Measurements from ENCODE around the gene OTOA. TPM values are rescaled to one million over a fixed set of nuclear protein-coding genes. Genes with fewer than 3 reads are reported as not detected.
"Not testable (repeated sequence)": the region's sequence is repeated elsewhere in the genome, so short reads cannot be mapped to it uniquely, and the experiment has no call there.

OTOA gene
- total RNA-seq, 2 experiments from 2014 or later: not detected

DNA sequence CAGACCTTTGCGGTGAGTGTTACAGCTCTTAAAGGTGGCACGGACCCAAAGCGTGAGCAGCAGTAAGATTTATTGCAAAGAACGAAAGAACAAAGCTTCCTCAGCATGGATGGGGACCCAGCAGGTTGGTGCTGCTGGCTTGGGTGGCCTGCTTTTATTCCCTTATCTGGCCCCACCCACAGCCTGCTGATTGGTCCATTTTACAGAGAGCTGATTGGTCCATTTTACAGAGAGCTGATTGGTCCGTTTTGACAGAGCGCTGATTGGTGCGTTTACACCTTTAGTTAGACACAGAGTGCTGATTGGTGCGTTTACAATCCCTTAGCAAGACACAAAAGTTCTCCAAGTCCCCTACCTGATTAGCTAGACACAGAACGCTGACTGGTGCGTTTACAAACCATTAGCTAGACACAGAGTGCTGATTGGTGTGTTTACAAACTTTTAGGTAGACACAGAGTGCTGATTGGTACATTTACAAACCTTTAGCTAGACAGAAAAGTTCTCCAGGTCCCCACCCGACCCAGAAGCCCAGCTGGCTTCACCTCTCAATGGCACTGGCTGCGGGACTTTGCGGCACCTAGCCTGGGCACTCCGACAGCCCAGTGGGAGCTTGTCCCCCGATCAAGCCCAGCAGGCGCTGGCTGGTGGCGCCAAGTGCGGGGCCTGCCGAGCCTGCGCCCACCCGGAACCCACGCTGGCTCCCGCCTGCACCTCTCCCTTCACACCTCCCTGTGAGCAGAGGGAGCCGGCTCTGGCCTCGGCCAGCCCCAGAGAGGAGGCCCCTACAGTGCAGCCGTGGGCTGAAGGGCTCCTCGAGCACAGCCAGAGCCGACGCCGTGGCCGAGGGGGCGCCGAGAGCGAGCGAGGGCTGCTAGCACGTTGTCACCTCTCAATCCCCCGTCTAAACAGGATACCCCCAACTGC lies 33.9 kb upstream of the OTOA start:
- H3K27me3 Mint-ChIP-seq (ENCODE audit: low read depth); H3K9me3 Mint-ChIP-seq; DNase-seq; intact Hi-C loops (cut with micrococcal nuclease); H3K4me3 Mint-ChIP-seq; H3K27ac Mint-ChIP-seq: not testable (repeated sequence)
- H3K4me1 Mint-ChIP-seq (ENCODE audit: low read depth): peaks cover 39% of the 10 kb centered on the region
- CTCF ChIA-PET: interaction anchor here (0.8 to 1.6 kb wide), 2 partner anchors 16 to 22 kb away, joined by 3 read pairs; no protein-coding TSS in a partner anchor
- peaks cover 26% of the 10 kb centered on the region for H3K36me3 Mint-ChIP-seq (ENCODE audit: low read depth)

DNA sequence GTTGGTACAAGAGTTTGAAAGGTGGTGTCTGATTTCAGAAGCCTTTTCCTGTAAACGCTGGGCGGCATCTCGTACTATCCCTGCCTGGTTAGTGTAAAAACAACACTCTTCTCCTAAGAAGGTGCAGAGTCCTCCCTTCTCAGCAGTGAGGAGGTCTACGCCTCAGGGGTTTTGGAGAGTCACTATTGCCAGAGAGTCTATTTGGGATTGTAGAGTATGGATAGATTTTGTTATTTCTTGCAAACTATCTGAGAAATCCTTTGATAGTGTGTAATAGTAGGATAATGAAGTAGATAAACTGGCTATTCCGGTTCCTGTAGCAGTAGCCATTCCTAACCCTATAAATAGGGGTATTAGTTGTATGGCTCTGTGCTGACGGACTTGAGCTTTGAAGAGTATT lies 32.9 kb upstream of the OTOA start:
- H3K27ac Mint-ChIP-seq; H3K9me3 Mint-ChIP-seq; H3K4me3 Mint-ChIP-seq; H3K27me3 Mint-ChIP-seq (ENCODE audit: low read depth); DNase-seq; intact Hi-C loops (cut with micrococcal nuclease): not testable (repeated sequence)
- Mint-ChIP-seq H3K36me3 (ENCODE audit: low read depth) (peaks cover 30% of the 10 kb centered on the region), H3K4me1 (ENCODE audit: low read depth) (peaks cover 36% of the 10 kb centered on the region)
- CTCF ChIA-PET: interaction anchor here (1.6 kb wide), 1 partner anchor 23 kb away, joined by 3 read pairs; no protein-coding TSS in a partner anchor

DNA sequence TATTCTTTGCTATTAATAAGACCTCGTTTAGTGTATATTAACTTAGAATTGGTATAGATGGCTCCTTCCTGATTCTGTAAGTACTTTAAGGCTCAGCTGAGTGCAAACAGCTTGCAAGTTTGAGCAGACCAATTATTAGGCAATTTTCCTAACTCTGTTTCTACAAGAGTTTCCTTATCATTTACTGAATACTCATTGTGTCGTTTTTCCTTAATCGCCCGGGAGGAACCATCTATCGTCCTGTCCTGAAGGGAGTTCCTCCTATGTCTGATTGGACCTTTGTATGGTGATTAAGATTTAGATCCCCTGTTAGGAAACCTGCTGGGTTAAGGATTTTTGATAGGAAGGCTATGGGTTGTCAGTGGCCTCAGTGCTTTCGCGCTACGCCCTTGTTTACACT lies 32.4 kb upstream of the OTOA start:
- CTCF ChIA-PET: not testable (repeated sequence)

DNA sequence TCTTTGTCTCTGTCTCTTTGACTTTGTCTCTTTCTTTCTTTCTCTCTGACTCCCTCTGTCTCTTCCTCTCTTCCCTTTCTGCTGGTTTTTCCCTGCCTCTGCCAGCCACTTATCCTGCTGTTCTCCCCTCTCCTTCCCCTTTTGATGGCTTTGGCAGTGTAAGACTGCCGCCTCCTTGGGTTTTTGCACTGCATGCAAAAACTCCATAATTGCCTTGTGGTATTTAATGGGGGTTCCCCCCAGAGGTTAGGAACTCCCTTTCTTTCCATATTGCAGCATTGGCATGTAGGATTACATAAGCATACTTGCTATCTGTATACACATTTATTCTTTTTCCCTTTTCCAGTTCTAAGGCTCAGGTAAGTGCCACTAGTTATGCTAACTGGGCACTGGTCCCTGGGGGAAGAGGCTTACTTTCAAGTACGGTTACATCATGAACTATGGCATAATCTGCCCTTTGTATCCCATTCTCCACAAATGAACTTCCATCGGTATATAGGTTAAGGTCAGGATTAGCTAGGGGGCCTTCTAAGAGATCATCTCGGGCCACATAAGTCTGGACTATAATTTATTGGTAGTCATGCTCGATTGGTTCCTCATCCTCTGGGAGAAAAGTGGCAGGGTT lies 31.7 kb upstream of the OTOA start:
- Mint-ChIP-seq H3K36me3 (ENCODE audit: low read depth) (peaks cover 23% of the 10 kb centered on the region), H3K4me1 (ENCODE audit: low read depth) (peaks cover 24% of the 10 kb centered on the region)
- not testable (repeated sequence) for H3K4me3 Mint-ChIP-seq; H3K9me3 Mint-ChIP-seq; H3K27me3 Mint-ChIP-seq (ENCODE audit: low read depth); H3K27ac Mint-ChIP-seq
- CTCF ChIA-PET: interaction anchor here (1.5 kb wide), 1 partner anchor 25 kb away, joined by 5 read pairs; no protein-coding TSS in a partner anchor
- intact Hi-C loops (cut with micrococcal nuclease): loop anchor here (1.0 kb wide), 1 partner anchor 13 kb away; no protein-coding TSS in a partner anchor
- peak; percentile 24 for DNase-seq

More for the DNA sequence above, 32.4 kb upstream of the OTOA start:
- peaks cover 27% of the 10 kb centered on the region for H3K36me3 Mint-ChIP-seq (ENCODE audit: low read depth)
- H3K4me3 Mint-ChIP-seq; H3K27me3 Mint-ChIP-seq (ENCODE audit: low read depth); H3K9me3 Mint-ChIP-seq; intact Hi-C loops (cut with micrococcal nuclease); H3K27ac Mint-ChIP-seq; DNase-seq: not testable (repeated sequence)
- H3K4me1 Mint-ChIP-seq (ENCODE audit: low read depth): peaks cover 31% of the 10 kb centered on the region

DNA sequence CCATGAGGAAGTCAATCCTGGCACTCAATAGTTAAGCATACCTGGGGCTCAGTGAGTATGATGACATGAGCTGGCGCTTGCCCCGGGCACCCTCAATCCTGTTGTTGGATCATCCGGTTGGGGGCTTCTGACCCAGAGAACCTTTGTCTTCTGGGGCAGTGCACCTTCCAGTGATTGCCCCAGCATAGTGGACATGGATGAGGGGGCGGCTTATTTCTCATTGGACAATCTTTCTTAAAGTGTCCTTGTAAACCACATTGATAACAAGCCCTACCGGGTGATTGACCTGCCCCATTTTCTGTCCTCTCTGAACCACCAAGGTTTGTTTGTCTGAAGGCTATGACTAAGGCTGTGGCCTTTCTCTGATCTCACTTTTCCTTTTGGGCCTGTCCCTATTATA lies 29.6 kb upstream of the OTOA start:
- Mint-ChIP-seq H3K4me3 (no peak overlapping the region), H3K9me3 (no peaks in the 10 kb centered on the region), H3K27ac (no peak overlapping the region), H3K27me3 (ENCODE audit: low read depth) (no peaks in the 10 kb centered on the region), H3K4me1 (ENCODE audit: low read depth) (peaks cover 42% of the 10 kb centered on the region), H3K36me3 (ENCODE audit: low read depth) (peaks cover 14% of the 10 kb centered on the region)
- no peak for DNase-seq
- CTCF ChIA-PET: no interaction called here
- intact Hi-C loops (cut with micrococcal nuclease): no loop called here

DNA sequence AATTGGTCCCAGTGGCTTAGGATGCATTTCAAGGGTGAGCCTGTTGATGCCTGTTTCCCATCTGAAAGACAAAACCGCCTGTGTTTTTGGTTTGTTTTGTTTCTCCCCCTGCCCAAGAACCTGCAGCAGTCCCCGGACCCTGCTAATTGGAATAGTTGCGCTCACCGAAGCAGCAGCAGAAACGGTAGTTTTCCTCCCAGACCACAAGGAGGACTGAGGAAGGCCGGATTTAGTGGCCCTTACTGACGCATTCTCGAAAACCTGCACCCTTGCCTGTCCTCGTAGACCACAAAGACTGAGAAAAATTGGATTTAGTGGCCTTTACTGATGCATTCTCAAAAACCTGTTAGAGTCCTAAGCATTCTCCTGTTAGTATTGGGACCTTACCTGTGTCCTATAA lies 28.1 kb upstream of the OTOA start:
- H3K9me3 Mint-ChIP-seq; H3K27me3 Mint-ChIP-seq (ENCODE audit: low read depth); CTCF ChIA-PET; DNase-seq; H3K36me3 Mint-ChIP-seq (ENCODE audit: low read depth); intact Hi-C loops (cut with micrococcal nuclease); H3K27ac Mint-ChIP-seq; H3K4me3 Mint-ChIP-seq: not testable (repeated sequence)
- peaks cover 44% of the 10 kb centered on the region for H3K4me1 Mint-ChIP-seq (ENCODE audit: low read depth)

DNA sequence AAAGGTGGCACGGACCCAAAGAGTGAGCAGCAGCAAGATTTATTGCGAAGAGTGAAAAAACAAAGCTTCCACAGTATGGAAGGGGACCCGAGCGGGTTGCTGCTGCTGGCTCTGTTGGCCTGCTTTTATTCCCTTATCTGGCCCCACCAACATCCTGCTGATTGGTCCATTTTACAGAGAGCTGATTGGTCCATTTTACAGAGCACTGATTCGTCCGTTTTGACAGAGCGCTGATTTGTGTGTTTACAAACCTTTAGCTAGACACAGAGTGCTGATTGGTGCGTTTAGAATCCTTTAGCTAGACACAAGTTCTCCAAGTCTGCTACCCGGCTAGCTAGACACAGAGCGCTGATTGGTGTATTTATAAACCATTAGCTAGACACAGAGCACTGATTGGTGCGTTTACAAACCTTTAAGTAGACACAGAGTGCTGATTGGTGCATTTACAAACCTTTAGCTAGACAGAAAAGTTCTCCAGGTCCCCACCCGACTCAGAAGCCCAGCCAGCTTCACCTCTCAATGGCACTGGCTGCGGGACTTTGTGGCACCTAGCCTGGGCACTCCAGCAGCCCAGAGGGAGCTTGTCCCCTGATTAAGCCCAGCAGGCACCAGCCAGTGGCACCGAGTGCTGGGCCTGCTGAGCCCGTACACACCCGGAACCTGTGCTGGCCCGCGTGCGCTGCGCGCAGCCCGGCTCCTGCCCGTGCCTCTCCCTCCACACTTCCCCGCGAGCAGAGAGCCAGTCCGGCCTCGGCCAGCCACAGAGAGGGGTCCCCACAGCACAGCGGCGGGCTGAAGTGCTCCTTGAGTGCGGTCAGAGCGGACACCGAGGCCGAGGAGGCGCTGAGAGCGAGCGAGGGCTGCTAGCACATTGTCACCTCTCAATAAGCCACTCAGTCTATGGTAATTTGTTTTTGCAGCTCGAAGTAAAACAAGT lies 26.5 kb upstream of the OTOA start:
- Mint-ChIP-seq H3K9me3 (no peaks in the 10 kb centered on the region), H3K27me3 (ENCODE audit: low read depth) (no peaks in the 10 kb centered on the region), H3K4me3 (no peak overlapping the region), H3K36me3 (ENCODE audit: low read depth) (peaks cover 7% of the 10 kb centered on the region), H3K4me1 (ENCODE audit: low read depth) (peaks cover 37% of the 10 kb centered on the region), H3K27ac (no peak overlapping the region)
- intact Hi-C loops (cut with micrococcal nuclease): no loop called here
- no peak for DNase-seq
- CTCF ChIA-PET: interaction anchor here (0.7 to 1.2 kb wide), 3 partner anchors 9 to 20 kb away, joined by 3 read pairs; no protein-coding TSS in a partner anchor

DNA sequence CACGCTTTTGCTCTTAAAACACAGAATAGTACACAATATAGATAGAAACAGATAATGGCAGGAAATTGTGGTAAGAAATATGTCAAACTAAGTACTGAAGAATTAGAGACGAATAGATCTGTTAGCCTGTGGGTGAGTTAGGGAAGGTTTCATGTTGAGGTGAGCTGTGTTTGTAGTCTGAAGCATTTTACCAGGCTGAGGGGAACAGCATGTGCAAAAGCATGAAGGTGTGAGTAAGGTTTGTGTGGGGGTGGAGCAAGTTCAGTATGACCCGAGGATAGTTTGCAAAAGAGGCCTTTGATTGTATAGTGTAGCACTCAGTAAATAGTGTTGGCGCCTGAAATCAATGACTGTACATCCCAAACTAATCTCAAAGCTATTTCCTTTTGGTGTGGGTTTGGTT lies 25.2 kb upstream of the OTOA start:
- Mint-ChIP-seq H3K27me3 (ENCODE audit: low read depth) (no peaks in the 10 kb centered on the region), H3K27ac (peak overlapping the region; percentile 10), H3K4me1 (ENCODE audit: low read depth) (peaks cover 35% of the 10 kb centered on the region), H3K36me3 (ENCODE audit: low read depth) (peaks cover 7% of the 10 kb centered on the region), H3K4me3 (no peak overlapping the region), H3K9me3 (no peaks in the 10 kb centered on the region)
- CTCF ChIA-PET: interaction anchor here (0.7 to 2.7 kb wide), 5 partner anchors 10 to 54 kb away, joined by 3 to 16 read pairs (median 3); no protein-coding TSS in a partner anchor
- DNase-seq: peak; percentile 60
- intact Hi-C loops (cut with micrococcal nuclease): no loop called here

DNA sequence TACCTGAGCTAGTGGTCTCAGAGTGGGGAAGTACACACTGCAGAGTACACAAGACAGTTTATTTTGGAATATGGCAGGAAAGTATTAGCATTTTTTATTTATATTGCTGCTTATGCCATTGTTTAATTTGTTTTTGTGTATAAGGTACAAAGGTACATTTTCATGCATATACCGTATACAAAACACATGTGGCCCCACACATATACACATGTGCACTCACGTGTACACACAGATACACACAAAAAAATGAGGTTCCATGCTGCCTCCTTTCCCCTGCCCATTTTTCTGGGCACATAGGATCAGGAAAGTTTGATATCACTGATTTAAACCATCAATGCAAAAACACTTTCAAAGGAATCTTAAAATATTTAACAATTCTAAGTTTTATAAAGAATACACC lies 24.3 kb upstream of the OTOA start:
- Mint-ChIP-seq H3K4me3 (no peak overlapping the region), H3K36me3 (ENCODE audit: low read depth) (peaks cover 7% of the 10 kb centered on the region), H3K9me3 (no peaks in the 10 kb centered on the region), H3K4me1 (ENCODE audit: low read depth) (peaks cover 30% of the 10 kb centered on the region), H3K27me3 (ENCODE audit: low read depth) (no peaks in the 10 kb centered on the region), H3K27ac (no peak overlapping the region)
- intact Hi-C loops (cut with micrococcal nuclease): no loop called here
- CTCF ChIA-PET: interaction anchor here (0.5 to 2.7 kb wide), 11 partner anchors 9 to 544 kb away, joined by 3 to 16 read pairs (median 4); no protein-coding TSS in a partner anchor
- DNase-seq: no peak

DNA sequence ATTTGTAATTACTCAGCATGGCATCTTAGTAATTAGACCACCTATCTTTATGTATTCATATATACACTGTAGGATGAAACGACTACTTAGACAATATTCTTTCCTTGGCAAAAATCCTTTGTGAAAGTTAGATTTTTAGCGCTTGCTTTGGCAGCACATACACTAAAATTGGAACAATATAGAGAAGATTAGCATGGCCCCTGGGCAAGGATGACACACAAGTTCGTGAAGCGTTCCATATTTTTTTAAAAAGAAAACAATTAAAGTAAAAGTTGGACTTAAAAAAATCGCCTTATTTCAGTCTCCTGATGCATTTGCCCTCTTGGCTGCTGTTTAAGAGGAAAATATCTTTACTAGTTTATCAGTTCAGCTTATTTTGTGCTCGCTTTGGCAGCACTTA lies 21.9 kb upstream of the OTOA start:
- Mint-ChIP-seq H3K36me3 (ENCODE audit: low read depth) (peaks cover under 1% of the 10 kb centered on the region), H3K27ac (no peak overlapping the region), H3K4me3 (no peak overlapping the region), H3K9me3 (no peaks in the 10 kb centered on the region), H3K4me1 (ENCODE audit: low read depth) (peaks cover 49% of the 10 kb centered on the region), H3K27me3 (ENCODE audit: low read depth) (no peaks in the 10 kb centered on the region)
- CTCF ChIA-PET: interaction anchor here (1.0 to 8.5 kb wide), 4 partner anchors 16 to 60 kb away, joined by 4 to 61 read pairs (median 6); no protein-coding TSS in a partner anchor
- intact Hi-C loops (cut with micrococcal nuclease): no loop called here
- DNase-seq: no peak

DNA sequence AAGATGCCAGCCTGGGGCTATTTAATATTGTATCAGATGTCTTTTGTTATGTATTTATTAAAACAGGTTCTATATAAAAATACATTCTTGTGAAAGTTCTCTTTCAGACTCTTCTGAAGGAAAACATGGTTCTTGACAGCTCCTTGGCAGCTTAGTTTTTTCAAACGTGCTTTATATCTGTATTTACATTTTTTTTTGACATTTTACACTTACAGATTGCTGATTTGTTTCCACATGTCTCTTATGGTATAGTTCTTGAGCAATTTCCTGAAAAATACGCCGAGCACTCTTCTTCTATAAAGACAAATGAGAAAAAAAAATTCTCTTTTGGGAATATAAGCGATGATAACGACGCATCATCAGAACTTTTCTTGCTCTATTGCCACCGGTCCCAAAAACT lies 20.9 kb upstream of the OTOA start:
- Mint-ChIP-seq H3K9me3 (no peaks in the 10 kb centered on the region), H3K4me3 (no peak overlapping the region), H3K4me1 (ENCODE audit: low read depth) (peaks cover 51% of the 10 kb centered on the region), H3K27ac (no peak overlapping the region), H3K36me3 (ENCODE audit: low read depth) (peaks cover 2% of the 10 kb centered on the region), H3K27me3 (ENCODE audit: low read depth) (no peaks in the 10 kb centered on the region)
- CTCF ChIA-PET: interaction anchor here (1.0 to 8.5 kb wide), 3 partner anchors 15 to 64 kb away, joined by 3 to 61 read pairs (median 8); no protein-coding TSS in a partner anchor
- DNase-seq: no peak
- intact Hi-C loops (cut with micrococcal nuclease): no loop called here
